ENCODE results near the gene BRINP3. TPM values are rescaled to one million over a fixed set of nuclear protein-coding genes. Genes with fewer than 3 reads are reported as not detected.

BRINP3 gene
- total RNA-seq, 1 donor from 2014 or later: 2.2 TPM

DNA sequence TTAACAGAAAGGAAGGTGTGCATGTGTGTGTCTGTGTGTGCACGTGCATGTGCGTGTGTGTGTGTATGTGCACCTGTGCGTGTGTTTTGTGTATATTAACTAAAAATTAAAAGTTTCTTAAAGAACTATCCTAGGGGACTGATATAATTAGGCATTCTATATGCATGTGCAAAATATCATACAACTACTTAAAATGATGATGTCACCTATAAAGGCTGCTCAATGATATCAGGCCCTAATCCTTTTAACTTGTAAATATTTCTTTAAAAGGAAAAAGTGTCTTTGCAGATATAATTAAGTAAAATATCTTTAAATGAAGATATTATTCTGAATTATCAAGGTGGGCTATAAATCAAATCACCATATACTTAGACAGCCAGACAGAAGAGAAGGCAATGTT lies 64.5 kb downstream of the BRINP3 start:
- Mint-ChIP-seq H3K4me1 (ENCODE audit: unreplicated experiment) (no peaks in the 10 kb centered on the region), H3K4me3 (ENCODE audit: unreplicated experiment) (no peak overlapping the region), H3K27ac (ENCODE audit: unreplicated experiment) (no peak overlapping the region), H3K36me3 (ENCODE audit: low read depth, unreplicated experiment) (no peaks in the 10 kb centered on the region), H3K9me3 (ENCODE audit: unreplicated experiment) (no peaks in the 10 kb centered on the region), H3K27me3 (ENCODE audit: unreplicated experiment) (peaks cover 1% of the 10 kb centered on the region)
- TF ChIP-seq, protein P1, sequence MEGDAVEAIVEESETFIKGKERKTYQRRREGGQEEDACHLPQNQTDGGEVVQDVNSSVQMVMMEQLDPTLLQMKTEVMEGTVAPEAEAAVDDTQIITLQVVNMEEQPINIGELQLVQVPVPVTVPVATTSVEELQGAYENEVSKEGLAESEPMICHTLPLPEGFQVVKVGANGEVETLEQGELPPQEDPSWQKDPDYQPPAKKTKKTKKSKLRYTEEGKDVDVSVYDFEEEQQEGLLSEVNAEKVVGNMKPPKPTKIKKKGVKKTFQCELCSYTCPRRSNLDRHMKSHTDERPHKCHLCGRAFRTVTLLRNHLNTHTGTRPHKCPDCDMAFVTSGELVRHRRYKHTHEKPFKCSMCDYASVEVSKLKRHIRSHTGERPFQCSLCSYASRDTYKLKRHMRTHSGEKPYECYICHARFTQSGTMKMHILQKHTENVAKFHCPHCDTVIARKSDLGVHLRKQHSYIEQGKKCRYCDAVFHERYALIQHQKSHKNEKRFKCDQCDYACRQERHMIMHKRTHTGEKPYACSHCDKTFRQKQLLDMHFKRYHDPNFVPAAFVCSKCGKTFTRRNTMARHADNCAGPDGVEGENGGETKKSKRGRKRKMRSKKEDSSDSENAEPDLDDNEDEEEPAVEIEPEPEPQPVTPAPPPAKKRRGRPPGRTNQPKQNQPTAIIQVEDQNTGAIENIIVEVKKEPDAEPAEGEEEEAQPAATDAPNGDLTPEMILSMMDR (IDR thresholded peaks at IDR 0.05; ENCODE audit: unreplicated experiment): no peak
- DNase-seq (ENCODE audit: low spot score): no peak

DNA sequence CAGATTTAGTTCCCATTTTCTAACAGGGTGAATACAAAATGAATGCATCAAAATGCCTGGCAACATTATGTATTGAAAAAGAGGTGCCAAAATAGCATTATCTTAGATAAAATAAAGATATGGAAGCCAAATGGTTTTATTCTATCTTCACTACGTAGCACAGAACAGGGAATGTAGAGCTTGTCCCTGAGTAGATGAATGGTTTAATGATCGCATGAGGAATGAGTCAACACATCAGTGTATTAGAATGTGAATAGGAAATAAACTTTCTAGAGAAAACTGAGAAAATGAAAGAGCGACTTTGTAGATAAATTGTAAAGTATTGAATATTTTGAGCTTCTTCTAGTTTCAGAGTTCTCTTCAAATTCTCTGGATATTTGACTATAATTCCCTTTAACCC lies 74.3 kb downstream of the BRINP3 start:
- Mint-ChIP-seq H3K36me3 (ENCODE audit: low read depth, unreplicated experiment) (no peaks in the 10 kb centered on the region), H3K27ac (ENCODE audit: unreplicated experiment) (no peak overlapping the region), H3K4me3 (ENCODE audit: unreplicated experiment) (no peak overlapping the region), H3K9me3 (ENCODE audit: unreplicated experiment) (no peaks in the 10 kb centered on the region), H3K4me1 (ENCODE audit: unreplicated experiment) (no peaks in the 10 kb centered on the region), H3K27me3 (ENCODE audit: unreplicated experiment) (no peaks in the 10 kb centered on the region)
- DNase-seq (ENCODE audit: low spot score): no peak
- TF ChIP-seq, protein P1 (IDR thresholded peaks at IDR 0.05; ENCODE audit: unreplicated experiment): no peak

DNA sequence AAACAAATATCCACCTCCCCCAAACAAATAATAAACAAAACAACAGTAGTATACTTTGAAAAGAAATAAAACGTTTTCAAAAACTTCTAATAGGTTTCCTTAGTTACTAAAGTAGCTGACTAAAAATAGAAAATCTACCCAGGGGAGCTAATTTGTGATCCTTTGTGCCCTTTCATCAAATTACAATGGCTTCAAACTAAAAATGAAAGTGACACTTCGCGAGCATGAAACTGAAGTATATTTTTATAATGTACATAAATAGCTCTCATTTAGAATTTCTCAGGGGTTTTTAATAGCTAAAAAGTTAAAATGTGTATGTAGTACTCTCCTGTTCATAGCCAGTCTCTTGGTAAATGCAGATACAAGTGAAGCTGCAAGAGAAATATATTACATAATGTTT lies 78.4 kb downstream of the BRINP3 start:
- DNase-seq (ENCODE audit: low spot score): no peak
- Mint-ChIP-seq H3K9me3 (ENCODE audit: unreplicated experiment) (no peaks in the 10 kb centered on the region), H3K27me3 (ENCODE audit: unreplicated experiment) (no peaks in the 10 kb centered on the region), H3K36me3 (ENCODE audit: low read depth, unreplicated experiment) (no peaks in the 10 kb centered on the region), H3K27ac (ENCODE audit: unreplicated experiment) (no peak overlapping the region), H3K4me1 (ENCODE audit: unreplicated experiment) (no peaks in the 10 kb centered on the region), H3K4me3 (ENCODE audit: unreplicated experiment) (no peak overlapping the region)
- TF ChIP-seq, protein P1 (IDR thresholded peaks at IDR 0.05; ENCODE audit: unreplicated experiment): no peak

DNA sequence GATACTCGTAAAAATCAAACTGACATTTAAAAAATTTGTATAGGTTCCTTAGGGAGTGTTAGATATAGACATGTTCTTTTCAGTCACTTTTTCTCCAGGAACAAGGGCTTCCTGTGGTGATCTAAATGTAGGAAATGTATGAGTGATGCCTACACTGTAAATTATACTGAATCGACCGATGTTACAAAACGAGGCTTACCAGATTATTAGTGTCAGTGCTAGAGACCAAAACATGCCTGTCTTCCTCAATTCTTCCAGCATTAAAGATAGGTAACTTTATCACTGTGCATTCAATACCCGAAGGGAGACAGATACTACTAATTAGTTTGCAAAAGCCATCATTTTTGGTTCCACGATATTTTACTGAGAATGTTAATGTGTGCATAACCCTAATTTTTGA lies 86.1 kb downstream of the BRINP3 start:
- Mint-ChIP-seq H3K4me3 (ENCODE audit: unreplicated experiment) (no peak overlapping the region), H3K27ac (ENCODE audit: unreplicated experiment) (no peak overlapping the region), H3K4me1 (ENCODE audit: unreplicated experiment) (peaks cover 2% of the 10 kb centered on the region), H3K27me3 (ENCODE audit: unreplicated experiment) (no peaks in the 10 kb centered on the region), H3K36me3 (ENCODE audit: low read depth, unreplicated experiment) (no peaks in the 10 kb centered on the region), H3K9me3 (ENCODE audit: unreplicated experiment) (no peaks in the 10 kb centered on the region)
- no peak for DNase-seq (ENCODE audit: low spot score)
- TF ChIP-seq, protein P1 (IDR thresholded peaks at IDR 0.05; ENCODE audit: unreplicated experiment): no peak

DNA sequence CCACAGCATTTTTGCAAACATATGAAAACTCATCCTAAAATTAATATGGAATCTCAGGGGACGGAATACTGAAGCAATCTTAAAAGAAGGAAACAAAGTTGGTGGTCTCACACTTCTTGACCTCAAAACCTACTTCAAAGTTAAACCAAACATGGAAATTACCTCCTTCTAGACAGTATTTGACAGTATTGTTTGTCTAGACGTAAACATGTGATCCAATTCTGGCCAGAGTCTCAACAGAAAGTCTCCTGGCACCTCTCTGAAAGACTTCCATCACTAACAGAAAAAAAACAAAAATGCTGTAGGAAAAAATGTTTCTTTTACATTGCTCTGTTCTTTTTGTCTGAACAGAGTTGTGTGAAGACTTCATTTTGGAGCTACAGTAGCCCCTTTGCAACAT lies 99.7 kb downstream of the BRINP3 start:
- DNase-seq (ENCODE audit: low spot score): no peak
- Mint-ChIP-seq H3K27me3 (ENCODE audit: unreplicated experiment) (no peaks in the 10 kb centered on the region), H3K9me3 (ENCODE audit: unreplicated experiment) (no peaks in the 10 kb centered on the region), H3K27ac (ENCODE audit: unreplicated experiment) (no peak overlapping the region), H3K36me3 (ENCODE audit: low read depth, unreplicated experiment) (no peaks in the 10 kb centered on the region), H3K4me1 (ENCODE audit: unreplicated experiment) (no peaks in the 10 kb centered on the region), H3K4me3 (ENCODE audit: unreplicated experiment) (no peak overlapping the region)
- TF ChIP-seq, protein P1 (IDR thresholded peaks at IDR 0.05; ENCODE audit: unreplicated experiment): no peak
